HG02642 (cell line): ENCODE data around the gene PLP2.

ENCODE experiments used
- ATAC-seq: cut with Tn5 transposase; IDR thresholded peaks from one replicate; pipeline ENCODE4 v1.9.1; 2021; ENCODE audit warnings: mild to moderate bottlenecking; ENCODE audit not compliant: unreplicated experiment, poor library complexity

The PLP2 gene

GRCh38 chrX:49184294-49185281, 12.9 kb downstream of the PLP2 start:
- ATAC-seq: peak; percentile 46

- peak; percentile 38 for ATAC-seq
Measured at GRCh38 chrX:49186125-49187027, 14.7 kb downstream of the PLP2 start, which contains the start of gene PRICKLE3. PRICKLE3 (minus strand) TSS chrX:49186373; CDS start chrX:49186297, 76 bp downstream.

- ATAC-seq: no peak
Measured at GRCh38 chrX:49187028-49187394, 15.3 kb downstream of the PLP2 start.

GRCh38 chrX:49187526-49187925, 15.8 kb downstream of the PLP2 start:
- no peak for ATAC-seq

- no peak for ATAC-seq
Measured at GRCh38 chrX:49188468-49189076, 16.9 kb downstream of the PLP2 start.

GRCh38 chrX:49189606-49190005, 17.9 kb downstream of the PLP2 start:
- ATAC-seq: no peak

GRCh38 chrX:49190821-49191573, 19.3 kb downstream of the PLP2 start:
- ATAC-seq: peak; percentile 90

GRCh38 chrX:49191574-49192011, 19.9 kb downstream of the PLP2 start:
- ATAC-seq: peak; percentile 20

GRCh38 chrX:49192722-49193328, 21.1 kb downstream of the PLP2 start:
- no peak for ATAC-seq

GRCh38 chrX:49193542-49193964, 21.9 kb downstream of the PLP2 start:
- ATAC-seq: no peak

- no peak for ATAC-seq
Measured at GRCh38 chrX:49197543-49198087, 25.9 kb downstream of the PLP2 start.

GRCh38 chrX:49198540-49199314, 27.0 kb downstream of the PLP2 start:
- no peak for ATAC-seq

GRCh38 chrX:49199315-49199595, 27.6 kb downstream of the PLP2 start:
- no peak for ATAC-seq

GRCh38 chrX:49199906-49200771, 28.4 kb downstream of the PLP2 start, which contains the start of gene SYP:
SYP (minus strand) TSS chrX:49200193; CDS start chrX:49200186, 7 bp downstream.
- peak; percentile 96 for ATAC-seq

GRCh38 chrX:49202022-49202421, 30.3 kb downstream of the PLP2 start:
- ATAC-seq: no peak

GRCh38 chrX:49203536-49203935, 31.8 kb downstream of the PLP2 start:
- no peak for ATAC-seq

- ATAC-seq: no peak
Measured at GRCh38 chrX:49204017-49204416, 32.3 kb downstream of the PLP2 start.
